Esophagus squamous epithelium (tissue), 5 donors: ENCODE measurements around the gene ENTPD1. TPM values are rescaled to one million over a fixed set of nuclear protein-coding genes. Genes with fewer than 3 reads are reported as not detected.
"Not testable (repeated sequence)": the region's sequence is repeated elsewhere in the genome, so short reads cannot be mapped to it uniquely, and the experiment has no call there.

ENCODE experiments used
- DNase-seq: peaks from one replicate; lab custom pipeline; 2025; lab: John Stamatoyannopoulos, UW
- H3K27ac ChIP-seq, 4 donors: fragments of 200-600 bp; sonication (generic); one replicate each; pipeline ENCODE4 v1.5.1; 2016 to 2019; ENCODE audit warnings: mild to moderate bottlenecking in 1 of 4
- H3K27me3 ChIP-seq, 4 donors: fragments of 200-600 bp; sonication (generic); 1 replicate in 3 of 4; 2 replicates in 1 of 4; pipeline versions ENCODE4 v1.5.1 to v1.6.0; 2017 to 2021; ENCODE audit warnings: antibody characterized with exemption in 1 of 4
- H3K36me3 ChIP-seq, 3 donors: fragments of 200-600 bp; sonication (generic); one replicate each; pipeline ENCODE4 v1.5.1; 2016 to 2019
- H3K4me1 ChIP-seq, 3 donors: fragments of 200-600 bp; sonication (generic); one replicate each; pipeline ENCODE4 v1.5.1; 2017 to 2019
- H3K4me3 ChIP-seq, 4 donors: fragments of 200-600 bp; sonication (generic); 1 replicate in 3 of 4; 2 replicates in 1 of 4; pipeline ENCODE4 v1.5.1; 2016 to 2019; ENCODE audit warnings: mild to moderate bottlenecking in 2 of 4, moderate library complexity in 1 of 4
- H3K9me3 ChIP-seq, 3 donors: fragments of 200-600 bp; sonication (generic); one replicate each; pipeline ENCODE4 v1.5.1; 2016 to 2019
- CTCF ChIP-seq, 6 experiments: fragments of 450-650 bp in 4 of 6; fragments of 200-600 bp in 2 of 6; sonication (generic) in 2 of 6; IDR thresholded peaks; one replicate each; pipeline ENCODE4 v1.5.1; 2016 to 2019; ENCODE audit warnings: antibody characterized with exemption in 6 of 6, mild to moderate bottlenecking in 4 of 6, moderate library complexity in 4 of 6
- POLR2A ChIP-seq, 4 donors: fragments of 450-650 bp; IDR thresholded peaks; one replicate each; pipeline ENCODE4 v1.6.1; 2017; ENCODE audit warnings: antibody characterized with exemption in 4 of 4, mild to moderate bottlenecking in 4 of 4, moderate library complexity in 3 of 4
- WGBS, 2 donors: methylation state at CpG; one replicate each; pipeline ENCODE4 v1.1.5; 2018; 5-methylcytosine and 5-hydroxymethylcytosine counted together
- intact Hi-C: fragments of 100-400 bp; cut with DNase I; formaldehyde crosslinking; loops from one replicate; pipeline ENCODE4 v1.15.0; 2022
- total RNA-seq, 4 donors: library from RNA; depleted of rRNA; stranded (reverse); fragments of >200 nt; gene quantifications; one replicate each; pipeline ENCODE4 v1.1.0, GENCODE V29; 2016
- donor health status: DM: yes; HTN: yes; CAD: no.

Gene ENTPD1
- total RNA-seq, 4 donors from 2014 or later: 7.7 to 34.5 (median 10.1) TPM

GRCh38 chr10:95716466-95716865, 39.5 kb upstream of the ENTPD1 start:
- H3K27ac ChIP-seq: no peak overlapping the region
- no peak for DNase-seq
- intact Hi-C loops: no loop called here
- TF ChIP-seq POLR2A (IDR thresholded peaks at IDR 0.05): no peak
- TF ChIP-seq CTCF (IDR thresholded peaks at IDR 0.05): no peak
- H3K27me3 ChIP-seq: no peaks in the 10 kb centered on the region
- no peaks in the 10 kb centered on the region for H3K36me3 ChIP-seq
- no peak overlapping the region for H3K4me3 ChIP-seq
- no peaks in the 10 kb centered on the region for H3K9me3 ChIP-seq
- 70 to 88% methylated on average over 3 of the region's 3 CpGs for WGBS, 2 donors
- peaks cover 0 to 22% (median 3%) of the 10 kb centered on the region in 3 donors for H3K4me1 ChIP-seq

GRCh38 chr10:95716866-95717265, 39.1 kb upstream of the ENTPD1 start:
- no peak for DNase-seq
- H3K4me1 ChIP-seq: peaks cover 0 to 26% (median 3%) of the 10 kb centered on the region in 3 donors
- H3K4me3 ChIP-seq: no peak overlapping the region
- TF ChIP-seq POLR2A (IDR thresholded peaks at IDR 0.05) (no peak), CTCF (IDR thresholded peaks at IDR 0.05) (no peak)
- no peaks in the 10 kb centered on the region for H3K36me3 ChIP-seq
- H3K9me3 ChIP-seq: no peaks in the 10 kb centered on the region
- intact Hi-C loops: no loop called here
- H3K27me3 ChIP-seq: no peaks in the 10 kb centered on the region
- 68 to 71% methylated on average over 2 of the region's 2 CpGs for WGBS, 2 donors
- no peak overlapping the region for H3K27ac ChIP-seq

DNA sequence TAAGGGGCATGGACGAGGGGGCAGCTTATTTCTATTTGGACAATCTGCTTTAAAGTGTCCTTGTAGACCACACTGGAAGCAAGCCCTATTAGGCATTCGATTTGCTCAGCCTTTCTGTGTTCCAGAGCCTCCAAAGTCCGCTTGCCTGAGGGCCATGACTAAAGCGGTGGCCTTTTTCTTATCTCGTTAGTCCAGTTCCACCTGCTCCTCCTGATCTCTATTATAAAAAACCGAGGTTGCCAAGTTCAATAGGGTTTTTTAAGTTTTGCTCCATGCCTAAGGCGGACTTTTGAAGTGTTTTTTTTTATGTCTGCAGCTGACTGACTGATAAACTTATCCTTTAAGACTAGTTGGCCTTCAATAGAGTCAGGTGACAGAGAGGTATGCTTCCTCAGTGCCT, 35.2 kb upstream of the ENTPD1 start:
- H3K9me3 ChIP-seq, H3K27me3 ChIP-seq, H3K4me3 ChIP-seq, H3K27ac ChIP-seq, DNase-seq, intact Hi-C loops, H3K36me3 ChIP-seq: not testable (repeated sequence)
- 48 to 75% methylated on average over 6 to 7 of the region's 7 CpGs for WGBS, 2 donors
- H3K4me1 ChIP-seq: peaks cover 0 to 26% (median 3%) of the 10 kb centered on the region in 3 donors

DNA sequence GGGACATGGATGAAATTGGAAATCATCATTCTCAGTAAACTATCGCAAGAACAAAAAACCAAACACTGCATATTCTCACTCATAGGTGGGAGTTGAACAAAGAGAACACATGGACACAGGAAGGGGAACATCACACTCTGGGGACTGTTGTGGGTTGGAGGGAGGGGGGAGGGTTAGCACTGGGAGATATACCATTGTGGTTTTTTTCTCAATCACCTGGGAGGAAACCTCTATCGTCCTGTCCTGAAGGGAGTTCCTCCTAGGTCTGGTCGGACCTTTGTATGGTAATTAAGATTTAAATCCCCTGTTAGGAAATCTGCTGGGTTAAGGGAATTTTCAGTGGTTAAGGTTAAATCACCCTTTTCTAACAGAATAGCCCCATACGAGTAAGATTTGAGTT, 33.5 kb upstream of the ENTPD1 start:
- H3K27me3 ChIP-seq, H3K27ac ChIP-seq, H3K9me3 ChIP-seq, H3K36me3 ChIP-seq, DNase-seq, H3K4me3 ChIP-seq, intact Hi-C loops: not testable (repeated sequence)
- H3K4me1 ChIP-seq: peaks cover 0 to 20% (median 0%) of the 10 kb centered on the region in 3 donors
- WGBS, 2 donors: 76 to 79% methylated on average over 4 of the region's 4 CpGs

DNA sequence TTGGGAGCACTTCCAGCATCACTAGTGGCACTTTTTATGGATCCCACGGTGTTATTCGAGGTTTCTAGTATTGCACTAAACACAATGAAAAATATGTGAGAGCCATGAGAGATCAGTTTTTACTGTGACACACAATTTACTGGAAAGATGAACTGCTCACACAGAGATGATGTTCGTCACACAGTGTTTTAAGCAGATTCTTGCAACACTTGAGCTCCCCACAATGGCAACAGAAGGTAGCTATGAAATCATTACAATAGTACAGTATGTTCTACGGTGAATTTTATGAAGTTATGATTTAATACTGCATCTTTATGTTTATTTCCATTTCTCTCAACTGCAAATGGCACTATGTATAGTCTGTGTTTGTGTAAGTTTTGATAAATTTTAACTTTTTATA, 27.4 kb upstream of the ENTPD1 start:
- H3K4me3 ChIP-seq: no peak overlapping the region
- TF ChIP-seq CTCF (IDR thresholded peaks at IDR 0.05): peak in 1 of 6 experiments; percentile 22
- no peak for TF ChIP-seq POLR2A (IDR thresholded peaks at IDR 0.05)
- no peaks in the 10 kb centered on the region for H3K4me1 ChIP-seq
- H3K9me3 ChIP-seq: peaks cover 0 to 15% (median 10%) of the 10 kb centered on the region in 3 donors
- no peaks in the 10 kb centered on the region for H3K36me3 ChIP-seq
- intact Hi-C loops: no loop called here
- no peaks in the 10 kb centered on the region for H3K27me3 ChIP-seq
- 49 to 51% methylated on average over 4 of the region's 4 CpGs for WGBS, 2 donors
- DNase-seq: no peak
- H3K27ac ChIP-seq: peak overlapping the region in 1 of 4 donors; percentile 65

DNA sequence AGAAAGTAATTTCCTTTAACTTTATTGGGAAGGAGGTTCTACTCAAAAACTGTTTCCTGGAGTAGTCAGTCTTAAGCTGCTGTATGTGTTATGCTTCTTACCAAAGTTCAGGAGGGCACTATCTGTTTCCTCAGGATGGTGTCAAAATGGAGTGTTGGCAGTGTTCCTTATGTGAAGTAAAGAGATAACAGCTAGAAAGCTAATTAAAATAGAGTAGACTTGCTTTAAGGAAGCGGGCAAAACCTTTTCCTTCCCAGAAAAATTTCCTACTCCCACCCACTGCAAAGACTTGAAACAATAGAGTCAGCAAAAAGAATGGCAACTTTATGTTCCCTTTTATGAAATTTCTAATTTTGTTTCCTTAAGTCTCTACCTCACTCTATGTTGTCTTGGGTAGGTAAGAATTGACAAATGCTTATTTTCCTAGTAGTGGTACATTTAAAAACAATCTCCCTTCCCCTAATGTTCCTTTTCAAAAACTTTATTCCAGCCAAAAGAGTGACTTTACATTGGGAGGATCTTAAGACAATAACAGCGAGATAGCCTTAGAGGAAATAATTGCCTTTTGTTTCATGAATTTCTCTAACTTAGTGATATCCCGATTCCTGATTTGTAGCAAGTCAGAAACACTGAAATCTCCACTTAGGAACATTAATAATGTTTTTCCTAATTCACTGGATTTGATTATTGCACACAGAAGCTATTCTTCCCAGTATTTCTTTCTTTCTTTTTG, 26.5 kb upstream of the ENTPD1 start:
- H3K27ac ChIP-seq: peak overlapping the region in 3 of 4 donors; percentile 42 to 65 (median 57)
- H3K4me3 ChIP-seq: no peak overlapping the region
- H3K4me1 ChIP-seq: no peaks in the 10 kb centered on the region
- H3K27me3 ChIP-seq: no peaks in the 10 kb centered on the region
- TF ChIP-seq POLR2A (IDR thresholded peaks at IDR 0.05): no peak
- no peak for TF ChIP-seq CTCF (IDR thresholded peaks at IDR 0.05)
- DNase-seq: no peak
- no peaks in the 10 kb centered on the region for H3K36me3 ChIP-seq
- 66 to 67% methylated on average over 3 of the region's 3 CpGs for WGBS, 2 donors
- H3K9me3 ChIP-seq: peaks cover 0 to 15% (median 10%) of the 10 kb centered on the region in 3 donors
- intact Hi-C loops: no loop called here
